ENCODE data around the gene SLC47A2. TPM values are rescaled to one million over a fixed set of nuclear protein-coding genes. Genes with fewer than 3 reads are reported as not detected.

The SLC47A2 gene
- total RNA-seq, 1 donor from 2014 or later: not detected

GRCh38 chr17:19752216-19753050, 36.0 kb upstream of the SLC47A2 start:
- no peak for TF ChIP-seq CTCF (conservative IDR thresholded peaks at IDR 0.05; ENCODE audit: low read depth, low read length)
- DNase-seq (ENCODE audit: low read depth): no peak
- no peak overlapping the region for H3K4me3 ChIP-seq (ENCODE audit: low read depth, low read length)

- H3K4me3 ChIP-seq (ENCODE audit: low read depth, low read length): no peak overlapping the region
- DNase-seq (ENCODE audit: low read depth): no peak
- no peak for TF ChIP-seq CTCF (conservative IDR thresholded peaks at IDR 0.05; ENCODE audit: low read depth, low read length)
Observed at GRCh38 chr17:19750835-19751234, 34.5 kb upstream of the SLC47A2 start.

- no peak for DNase-seq (ENCODE audit: low read depth)
- no peak overlapping the region for H3K4me3 ChIP-seq (ENCODE audit: low read depth, low read length)
- no peak for TF ChIP-seq CTCF (conservative IDR thresholded peaks at IDR 0.05; ENCODE audit: low read depth, low read length)
Observed at GRCh38 chr17:19750020-19750572, 33.7 kb upstream of the SLC47A2 start.

GRCh38 chr17:19748807-19749193, 32.4 kb upstream of the SLC47A2 start:
- H3K4me3 ChIP-seq (ENCODE audit: low read depth, low read length): no peak overlapping the region
- DNase-seq (ENCODE audit: low read depth): no peak
- no peak for TF ChIP-seq CTCF (conservative IDR thresholded peaks at IDR 0.05; ENCODE audit: low read depth, low read length)

- no peak for TF ChIP-seq CTCF (conservative IDR thresholded peaks at IDR 0.05; ENCODE audit: low read depth, low read length)
- DNase-seq (ENCODE audit: low read depth): no peak
- no peak within 1 kb of the TSS for H3K4me3 ChIP-seq (ENCODE audit: low read depth, low read length)
Observed at GRCh38 chr17:19747829-19748806, 31.7 kb upstream of the SLC47A2 start, which contains the start of gene ALDH3A1. ALDH3A1 (minus strand) TSS chr17:19748298; CDS start chr17:19745129, 3,169 bp downstream.

- no peak overlapping the region for H3K4me3 ChIP-seq (ENCODE audit: low read depth, low read length)
- no peak for DNase-seq (ENCODE audit: low read depth)
- TF ChIP-seq CTCF (conservative IDR thresholded peaks at IDR 0.05; ENCODE audit: low read depth, low read length): no peak
Observed at GRCh38 chr17:19747159-19747719, 30.9 kb upstream of the SLC47A2 start.

Measured in epithelial cell of proximal tubule (primary cell).